ENCODE measurements around the gene RAB27A.
"Not testable (repeated sequence)": the region's sequence is repeated elsewhere in the genome, so short reads cannot be mapped to it uniquely, and the experiment has no call there.

RAB27A gene

GRCh38 chr15:55281517-55282228 is 7.9 kb downstream of the RAB27A start:
- no peak for DNase-seq (ENCODE audit: low spot score)

- not testable (repeated sequence) for DNase-seq (ENCODE audit: low spot score)
Measured at GRCh38 chr15:55280589-55280988, 9.0 kb downstream of the RAB27A start.

GRCh38 chr15:55279746-55280351 is 9.8 kb downstream of the RAB27A start:
- no peak for DNase-seq (ENCODE audit: low spot score)

- DNase-seq (ENCODE audit: low spot score): no peak
Measured at GRCh38 chr15:55279100-55279745, 10.4 kb downstream of the RAB27A start.

- DNase-seq (ENCODE audit: low spot score): no peak
Measured at GRCh38 chr15:55277715-55278114, 11.9 kb downstream of the RAB27A start.

- no peak for DNase-seq (ENCODE audit: low spot score)
Measured at GRCh38 chr15:55277116-55277564, 12.5 kb downstream of the RAB27A start.

- DNase-seq (ENCODE audit: low spot score): no peak
Measured at GRCh38 chr15:55276324-55276723, 13.3 kb downstream of the RAB27A start.

GRCh38 chr15:55270291-55270690 is 19.3 kb downstream of the RAB27A start:
- no peak for DNase-seq (ENCODE audit: low spot score)

- no peak for DNase-seq (ENCODE audit: low spot score)
Measured at GRCh38 chr15:55268176-55268695, 21.4 kb downstream of the RAB27A start.

- DNase-seq (ENCODE audit: low spot score): no peak
Measured at GRCh38 chr15:55267401-55268175, 22.0 kb downstream of the RAB27A start.

- DNase-seq (ENCODE audit: low spot score): no peak
Measured at GRCh38 chr15:55266547-55266946, 23.1 kb downstream of the RAB27A start.

- no peak for DNase-seq (ENCODE audit: low spot score)
Measured at GRCh38 chr15:55260562-55261131, 29.0 kb downstream of the RAB27A start.

- DNase-seq (ENCODE audit: low spot score): no peak
Measured at GRCh38 chr15:55257938-55258337, 31.7 kb downstream of the RAB27A start.

GRCh38 chr15:55257012-55257670 is 32.5 kb downstream of the RAB27A start:
- no peak for DNase-seq (ENCODE audit: low spot score)

GRCh38 chr15:55256281-55257011 is 33.2 kb downstream of the RAB27A start:
- DNase-seq (ENCODE audit: low spot score): no peak

GRCh38 chr15:55255714-55256113 is 33.9 kb downstream of the RAB27A start:
- no peak for DNase-seq (ENCODE audit: low spot score)

- no peak for DNase-seq (ENCODE audit: low spot score)
Measured at GRCh38 chr15:55254916-55255679, 34.5 kb downstream of the RAB27A start.

GRCh38 chr15:55253580-55253979 is 36.0 kb downstream of the RAB27A start:
- DNase-seq (ENCODE audit: low spot score): no peak

GRCh38 chr15:55252201-55252600 is 37.4 kb downstream of the RAB27A start:
- DNase-seq (ENCODE audit: low spot score): not testable (repeated sequence)

GRCh38 chr15:55250941-55251340 is 38.7 kb downstream of the RAB27A start:
- no peak for DNase-seq (ENCODE audit: low spot score)

All from iPS-NIHi11 (cell line).